PC-3 (cell line): Measurements from ENCODE around the gene FAM47E. TPM values are rescaled to one million over a fixed set of nuclear protein-coding genes. Genes with fewer than 3 reads are reported as not detected.

Experiments
- ATAC-seq: fragments of 200-7000 bp; cut with Tn5 transposase; 2 replicates; pipeline ENCODE4 v1.9.1; 2020; ENCODE audit warnings: mild to moderate bottlenecking, moderate library complexity
- BruUV-seq: library from RNA; stranded (reverse); fragments of 400-500 nt; replicated peaks from 2 replicates; lab custom pipeline; 2021; lab: Mats Ljungman, UMichigan
- CTCF ChIA-PET: fragments of 300-600 bp; sonication (Branson Sonifier 250); formaldehyde crosslinking; loops from one replicate; lab custom pipeline; 2022; ENCODE audit warnings: antibody characterized with exemption; lab: Charles Lee
- POLR2A ChIA-PET: fragments of 300-600 bp; sonication (Branson Sonifier 250); formaldehyde crosslinking; loops from one replicate; lab custom pipeline; 2022; ENCODE audit warnings: antibody characterized with exemption; ENCODE audit not compliant: unreplicated experiment; lab: Charles Lee
- DNase-seq: peaks from one replicate; pipeline ENCODE4 v3.0.0-alpha.2; 2015
- H2AFZ ChIP-seq: fragments of 300-600 bp; sonication (generic); 2 replicates; pipeline ENCODE4 v1.6.0; 2016; ENCODE audit warnings: antibody characterized with exemption, low read length
- H3F3A ChIP-seq: fragments of 300-600 bp; sonication (generic); one replicate; pipeline ENCODE4 v1.6.0; 2017; ENCODE audit warnings: antibody characterized with exemption, low read length, control low read depth, mild to moderate bottlenecking; ENCODE audit not compliant: unreplicated experiment
- H3K27ac ChIP-seq: fragments of 300-600 bp; sonication (generic); 2 replicates; pipeline ENCODE4 v1.5.1; 2016; ENCODE audit warnings: mild to moderate bottlenecking, low read length
- H3K27me3 ChIP-seq: fragments of 300-600 bp; sonication (generic); 2 replicates; pipeline ENCODE4 v1.6.1; 2016; ENCODE audit warnings: low read length, mixed read lengths
- H3K36me3 ChIP-seq: fragments of 300-600 bp; sonication (generic); 2 replicates; pipeline ENCODE4 v1.6.1; 2016; ENCODE audit warnings: low read depth, mixed run types, low read length, mixed read lengths
- H3K4me1 ChIP-seq: fragments of 300-600 bp; sonication (generic); 2 replicates; pipeline ENCODE4 v1.5.1; 2016; ENCODE audit warnings: low read length; ENCODE audit not compliant: insufficient read depth
- H3K4me2 ChIP-seq: fragments of 300-600 bp; sonication (generic); 2 replicates; pipeline ENCODE4 v1.6.0; 2016; ENCODE audit warnings: low read length
- H3K4me3 ChIP-seq: fragments of 300-600 bp; sonication (generic); 2 replicates; pipeline ENCODE4 v1.5.1; 2016; ENCODE audit warnings: mild to moderate bottlenecking, low read length, mixed read lengths
- H3K79me2 ChIP-seq: fragments of 300-600 bp; sonication (generic); 2 replicates; pipeline ENCODE4 v1.6.1; 2017; ENCODE audit warnings: low read length, mixed read lengths
- H3K9ac ChIP-seq: fragments of 300-600 bp; sonication (generic); 2 replicates; pipeline ENCODE4 v1.6.0; 2016; ENCODE audit warnings: mild to moderate bottlenecking, low read length
- H3K9me2 ChIP-seq: fragments of 300-600 bp; sonication (generic); replicated peaks from 2 replicates; pipeline ENCODE4 v1.6.1; 2016; ENCODE audit warnings: mixed run types, low read length, mixed read lengths
- H3K9me3 ChIP-seq: fragments of 300-600 bp; sonication (generic); 2 replicates; pipeline ENCODE4 v1.6.1; 2016; ENCODE audit warnings: low read length, mixed read lengths
- H4K20me1 ChIP-seq: fragments of 300-600 bp; sonication (generic); 2 replicates; pipeline ENCODE4 v1.6.1; 2016; ENCODE audit warnings: low read length, mixed read lengths
- EZH2 ChIP-seq: fragments of 300-600 bp; sonication (generic); IDR thresholded peaks from one replicate; pipeline ENCODE4 v1.6.1; 2017; ENCODE audit warnings: antibody characterized with exemption, mild to moderate bottlenecking, low read length; ENCODE audit not compliant: unreplicated experiment
- EZH2phosphoT487 ChIP-seq: fragments of 300-600 bp; sonication (generic); IDR thresholded peaks from 2 replicates; pipeline ENCODE4 v1.6.1; 2018; ENCODE audit warnings: mild to moderate bottlenecking, antibody characterized with exemption, low read length, borderline replicate concordance
- intact Hi-C: fragments of 100-400 bp; cut with micrococcal nuclease; formaldehyde crosslinking; loops from 2 replicates; pipeline ENCODE4 v1.9.0; 2023
- total RNA-seq: library from RNA; depleted of rRNA; stranded (reverse); fragments of >200 nt; gene quantifications from 2 replicates; pipeline ENCODE4 v1.2.3, GENCODE V29; 2014
- TF ChIP-seq, protein P1 (sequence below): fragments of 300-600 bp; sonication (generic); conservative IDR thresholded peaks from 2 replicates; pipeline ENCODE4 v1.5.1; 2017; ENCODE audit warnings: antibody characterized with exemption, low read depth, mild to moderate bottlenecking, low read length

Gene FAM47E
- total RNA-seq, 1 experiment from 2014 or later, result 0.91 TPM

- ChIA-PET POLR2A (no interaction called here), CTCF (interaction anchor here (0.6 kb wide), 1 partner anchor 64 kb away, joined by 5 read pairs; no protein-coding TSS in a partner anchor)
- H3F3A ChIP-seq, result no peaks in the 10 kb centered on the region
- H3K79me2 ChIP-seq, result peaks cover 45% of the 10 kb centered on the region
- no TSS peak for BruUV-seq
- no peak overlapping the region for H3K9ac ChIP-seq
- no peak overlapping the region for H3K27ac ChIP-seq
- intact Hi-C loops, result loop anchor here (10.0 kb wide), 3 partner anchors 66 to 196 kb away; partner anchors contain the start of gene SCARB2
- H3K4me1 ChIP-seq, result peaks cover 18% of the 10 kb centered on the region
- no peaks in the 10 kb centered on the region for H3K9me3 ChIP-seq
- no peak overlapping the region; the same call in none of the 2 replicates for H3K4me2 ChIP-seq
- ATAC-seq, result no peak
- no peaks in the 10 kb centered on the region for H4K20me1 ChIP-seq
- H3K4me3 ChIP-seq, result no peak overlapping the region
- no peak overlapping the region for H2AFZ ChIP-seq
- no peaks in the 10 kb centered on the region for H3K9me2 ChIP-seq
- H3K36me3 ChIP-seq, result peaks cover 3% of the 10 kb centered on the region; the same call in 1 of the 2 replicates
- H3K27me3 ChIP-seq, result no peaks in the 10 kb centered on the region
- no peak for TF ChIP-seq EZH2phosphoT487
- no peak for DNase-seq
Observed at GRCh38 chr4:76308548-76308947, 57.0 kb downstream of the FAM47E start.

DNA sequence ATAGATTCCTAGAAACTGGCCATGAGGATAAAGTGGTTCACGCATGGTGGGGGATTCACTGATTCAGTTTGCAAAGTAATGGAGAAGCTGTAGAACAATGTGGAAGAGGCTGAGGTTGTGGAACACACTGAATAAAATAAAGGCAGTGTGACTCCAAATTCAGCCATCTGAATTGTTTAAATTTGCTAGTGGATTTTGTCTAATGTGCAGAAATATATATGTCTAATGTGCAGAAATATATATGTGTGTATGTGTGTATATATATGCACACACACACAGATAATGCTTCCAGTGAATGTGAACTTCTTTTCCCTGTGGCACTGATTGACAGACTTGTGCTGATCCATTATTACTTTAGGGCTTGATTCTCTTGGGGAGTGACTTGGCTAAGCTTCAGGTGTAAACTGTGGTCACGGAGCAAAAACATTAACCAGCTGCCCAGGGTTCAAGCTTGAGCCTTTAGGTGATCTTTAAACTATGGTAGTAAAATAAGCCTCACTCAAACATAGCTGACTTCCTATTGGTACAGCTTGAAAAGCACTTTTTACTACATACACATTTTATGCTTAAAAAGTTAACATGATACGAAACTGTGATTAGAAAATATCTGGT, 58.5 kb downstream of the FAM47E start:
- ATAC-seq, result no peak
- H3K4me1 ChIP-seq, result peaks cover 14% of the 10 kb centered on the region
- no peak for TF ChIP-seq EZH2
- TF ChIP-seq, protein P1, sequence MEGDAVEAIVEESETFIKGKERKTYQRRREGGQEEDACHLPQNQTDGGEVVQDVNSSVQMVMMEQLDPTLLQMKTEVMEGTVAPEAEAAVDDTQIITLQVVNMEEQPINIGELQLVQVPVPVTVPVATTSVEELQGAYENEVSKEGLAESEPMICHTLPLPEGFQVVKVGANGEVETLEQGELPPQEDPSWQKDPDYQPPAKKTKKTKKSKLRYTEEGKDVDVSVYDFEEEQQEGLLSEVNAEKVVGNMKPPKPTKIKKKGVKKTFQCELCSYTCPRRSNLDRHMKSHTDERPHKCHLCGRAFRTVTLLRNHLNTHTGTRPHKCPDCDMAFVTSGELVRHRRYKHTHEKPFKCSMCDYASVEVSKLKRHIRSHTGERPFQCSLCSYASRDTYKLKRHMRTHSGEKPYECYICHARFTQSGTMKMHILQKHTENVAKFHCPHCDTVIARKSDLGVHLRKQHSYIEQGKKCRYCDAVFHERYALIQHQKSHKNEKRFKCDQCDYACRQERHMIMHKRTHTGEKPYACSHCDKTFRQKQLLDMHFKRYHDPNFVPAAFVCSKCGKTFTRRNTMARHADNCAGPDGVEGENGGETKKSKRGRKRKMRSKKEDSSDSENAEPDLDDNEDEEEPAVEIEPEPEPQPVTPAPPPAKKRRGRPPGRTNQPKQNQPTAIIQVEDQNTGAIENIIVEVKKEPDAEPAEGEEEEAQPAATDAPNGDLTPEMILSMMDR, result no peak
- TF ChIP-seq EZH2phosphoT487, result no peak
- H3K4me3 ChIP-seq, result no peak overlapping the region
- intact Hi-C loops, result loop anchor here (10.0 kb wide), 3 partner anchors 65 to 195 kb away; partner anchors contain the start of gene SCARB2
- no peaks in the 10 kb centered on the region for H3K9me3 ChIP-seq
- ChIA-PET POLR2A (no interaction called here), CTCF (no interaction called here)
- H3K27me3 ChIP-seq, result no peaks in the 10 kb centered on the region
- H4K20me1 ChIP-seq, result no peaks in the 10 kb centered on the region
- no peak overlapping the region for H3K9ac ChIP-seq
- H3K36me3 ChIP-seq, result peaks cover 3% of the 10 kb centered on the region; the same call in 1 of the 2 replicates
- no peak overlapping the region for H3K4me2 ChIP-seq
- H3K27ac ChIP-seq, result no peak overlapping the region
- no peaks in the 10 kb centered on the region for H3F3A ChIP-seq
- H3K9me2 ChIP-seq, result no peaks in the 10 kb centered on the region
- BruUV-seq, result no TSS peak
- DNase-seq, result no peak
- peaks cover 39% of the 10 kb centered on the region for H3K79me2 ChIP-seq
- H2AFZ ChIP-seq, result no peak overlapping the region

DNA sequence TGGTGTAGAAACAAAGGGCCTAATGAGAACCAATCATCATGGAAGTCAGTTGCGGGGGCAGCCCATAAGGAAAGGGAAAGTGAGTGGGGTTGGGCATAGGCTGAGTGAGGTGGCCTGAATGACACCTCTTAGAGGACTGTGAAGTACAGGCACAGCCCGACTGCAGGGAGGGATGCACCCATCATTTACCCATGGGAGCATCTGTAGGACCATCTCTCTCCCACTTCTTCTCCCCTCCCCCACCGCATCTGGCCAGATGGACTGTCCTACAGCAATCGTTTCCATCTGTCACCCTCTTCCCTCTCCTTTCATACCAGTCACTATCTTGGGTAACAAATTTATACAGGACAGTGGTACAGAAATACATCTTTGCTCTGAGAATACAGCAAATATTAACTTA, 59.2 kb downstream of the FAM47E start:
- no peaks in the 10 kb centered on the region for H3K27me3 ChIP-seq
- H2AFZ ChIP-seq, result no peak overlapping the region
- BruUV-seq, result no TSS peak
- intact Hi-C loops, result no loop called here
- H3K27ac ChIP-seq, result no peak overlapping the region
- no peak for DNase-seq
- no peaks in the 10 kb centered on the region for H3K9me2 ChIP-seq
- ATAC-seq, result no peak
- H3K36me3 ChIP-seq, result peaks cover 3% of the 10 kb centered on the region; the same call in 1 of the 2 replicates
- H4K20me1 ChIP-seq, result no peaks in the 10 kb centered on the region
- H3K4me3 ChIP-seq, result no peak overlapping the region
- no peaks in the 10 kb centered on the region for H3F3A ChIP-seq
- TF ChIP-seq, protein P1, result no peak
- TF ChIP-seq EZH2 (no peak), EZH2phosphoT487 (no peak)
- ChIA-PET POLR2A (no interaction called here), CTCF (no interaction called here)
- peaks cover 33% of the 10 kb centered on the region for H3K79me2 ChIP-seq
- 0 out of 2 replicates have a peak, but pooled peaks cover 8% of the 10 kb centered on the region for H3K4me1 ChIP-seq
- no peaks in the 10 kb centered on the region for H3K9me3 ChIP-seq
- H3K4me2 ChIP-seq, result no peak overlapping the region
- no peak overlapping the region for H3K9ac ChIP-seq
